NCI-H2107 treated with DMSO at 0.1 percent for 48 hours (cell line): Measurements from ENCODE around the gene TMEM63C.
A peak's percentile ranks its signal among the peaks of the same experiment; 100 is the strongest.

Source experiments
- DNase-seq: peaks from one replicate; lab custom pipeline; 2025; ENCODE audit not compliant: unreplicated experiment; lab: John Stamatoyannopoulos, UW

Gene TMEM63C

GRCh38 chr14:77181603-77182437 lies at the start of gene TMEM63C:
TSS of gene TMEM63C (plus strand) at chr14:77181798. CDS start at chr14:77218814, 37,016 bp downstream.
- DNase-seq = peak; percentile 91

- no peak for DNase-seq
These were observed 49.6 kb upstream of the TMEM63C start for GRCh38 chr14:77131871-77132486.

GRCh38 chr14:77133720-77134338 lies 47.8 kb upstream of the TMEM63C start:
- DNase-seq = no peak

GRCh38 chr14:77139022-77139421 lies 42.6 kb upstream of the TMEM63C start:
- no peak for DNase-seq

- DNase-seq = peak; percentile 41
These were observed 41.8 kb upstream of the TMEM63C start for GRCh38 chr14:77139540-77140358.

GRCh38 chr14:77140359-77141213 lies 41.0 kb upstream of the TMEM63C start:
- no peak for DNase-seq

- DNase-seq = peak; percentile 45
These were observed 40.2 kb upstream of the TMEM63C start, which contains the start of gene ZDHHC22 for GRCh38 chr14:77141214-77142004. TSS of gene ZDHHC22 (minus strand) at chr14:77141791. CDS start at chr14:77139738, 2,053 bp downstream.

GRCh38 chr14:77142005-77142800 lies 39.4 kb upstream of the TMEM63C start:
- no peak for DNase-seq

GRCh38 chr14:77143071-77143470 lies 38.5 kb upstream of the TMEM63C start:
- no peak for DNase-seq

- DNase-seq = peak; percentile 69
These were observed 37.0 kb upstream of the TMEM63C start for GRCh38 chr14:77144412-77145115.

- no peak for DNase-seq
These were observed 35.4 kb upstream of the TMEM63C start for GRCh38 chr14:77145975-77146740.

- DNase-seq = peak; percentile 45
These were observed 32.9 kb upstream of the TMEM63C start for GRCh38 chr14:77148510-77149231.

GRCh38 chr14:77151245-77151644 lies 30.4 kb upstream of the TMEM63C start:
- peak; percentile 27 for DNase-seq

- DNase-seq = peak; percentile 90
These were observed 29.5 kb upstream of the TMEM63C start for GRCh38 chr14:77151918-77152588.

GRCh38 chr14:77153802-77154201 lies 27.8 kb upstream of the TMEM63C start:
- no peak for DNase-seq

GRCh38 chr14:77154421-77154820 lies 27.2 kb upstream of the TMEM63C start:
- DNase-seq = peak; percentile 38
